Adrenal gland (tissue), 12 donors: ENCODE measurements around the gene TTC21B. TPM values are rescaled to one million over a fixed set of nuclear protein-coding genes. Genes with fewer than 3 reads are reported as not detected.

Experiments used
- DNase-seq, 7 donors: peaks; one replicate each; pipeline ENCODE4 v3.0.0-alpha.2; 2019 to 2020
- H3K27ac ChIP-seq, 5 donors: fragments of 200-600 bp; sonication (generic) in 4 of 5; 1 replicate in 3 of 5; 2 replicates in 2 of 5; pipeline versions ENCODE4 v1.5.1 to v1.8.0; 2016 to 2020; ENCODE audit warnings: mild to moderate bottlenecking in 1 of 5
- H3K27me3 ChIP-seq: fragments of 200-600 bp; 2 replicates; pipeline ENCODE4 v1.8.0; 2021
- H3K36me3 ChIP-seq, 2 donors: fragments of 200-600 bp; replicated peaks in 1 of 2; 1 replicate in 1 of 2; 2 replicates in 1 of 2; pipeline versions ENCODE4 v1.5.1 to v1.8.0; 2018 to 2022
- H3K4me1 ChIP-seq, 2 donors: fragments of 200-600 bp; replicated peaks in 1 of 2; 1 replicate in 1 of 2; 2 replicates in 1 of 2; pipeline versions ENCODE4 v1.5.1 to v1.8.0; 2018 to 2021
- H3K4me3 ChIP-seq, 4 donors: fragments of 200-600 bp; sonication (generic) in 3 of 4; one replicate each; pipeline ENCODE4 v1.5.1; 2016 to 2018
- H3K9me3 ChIP-seq, 3 donors: fragments of 200-600 bp; sonication (generic) in 1 of 3; replicated peaks in 1 of 3; 1 replicate in 2 of 3; 2 replicates in 1 of 3; pipeline versions ENCODE4 v1.5.1 to v1.8.0; 2016 to 2021
- POLR2A ChIP-seq, 2 donors: fragments of 450-650 bp; IDR thresholded peaks; one replicate each; pipeline ENCODE4 v1.6.1; 2017; ENCODE audit warnings: antibody characterized with exemption in 2 of 2, mild to moderate bottlenecking in 2 of 2, moderate library complexity in 1 of 2
- WGBS, 4 donors: extraction: QIAGEN DNeasy Blood & Tissue Kit in 2 of 4; methylation state at CpG; one replicate each; pipeline versions ENCODE4 v1.1.5 to v1.1.7; 2013 to 2017; 5-methylcytosine and 5-hydroxymethylcytosine counted together
- intact Hi-C, 2 donors: fragments of 100-400 bp; cut with DNase I; formaldehyde crosslinking; loops; one replicate each; pipeline versions ENCODE4 v1.14.1 to v1.15.0; 2022 to 2023
- polyA plus RNA-seq, 3 donors: library from polyadenylated mRNA; stranded (reverse); fragments of 200-250 nt in 2 of 3; fragments of 350-450 nt in 1 of 3; fragmentation: Illumina TruSeq in 1 of 3; extraction: RNeasy Lipid Tissue Mini Kit (QIAGEN cat#74804) in 1 of 3; gene quantifications; one replicate each; pipeline ENCODE4 v1.2.3, GENCODE V29; 2013 to 2014
- total RNA-seq, 9 donors: library from RNA; depleted of rRNA in 4 of 9; stranded (reverse); fragments of >200 nt in 4 of 9; fragments of 120-200 nt in 1 of 9; fragmentation: NEBNext Ultra II Directional in 1 of 9; extraction: Animal tissue kit (Norgen Biotek cat#: 25700) in 1 of 9; gene quantifications; one replicate each; pipeline versions ENCODE4 v1.1.0 to v1.2.4, GENCODE V29; 2013 to 2023
- TF ChIP-seq, protein P1 (sequence below), 6 experiments: fragments of 450-650 bp in 4 of 6; fragments of 200-600 bp in 2 of 6; sonication (generic) in 1 of 6; IDR thresholded peaks; 1 replicate in 5 of 6; 2 replicates in 1 of 6; pipeline versions ENCODE4 v1.5.1 to v1.8.0; 2016 to 2021; ENCODE audit warnings: antibody characterized with exemption in 6 of 6, mild to moderate bottlenecking in 2 of 6, moderate library complexity in 1 of 6
- donor health status: healthy with polysubstance abuse.
- donor health status: Bipolar disorder and iron deficiency.
- donor health status: DM: yes; HTN: yes; CAD: no.
- donor health status: DM: no; HTN: no; CAD: no.
- donor health status: DM: no; HTN: no; CAD: no.
- donor health status: DM: yes; HTN: yes; CAD: no.

Gene TTC21B
- total and polyA plus RNA-seq, 12 donors, result 4.8 to 28.5 (median 10.0) TPM

DNA sequence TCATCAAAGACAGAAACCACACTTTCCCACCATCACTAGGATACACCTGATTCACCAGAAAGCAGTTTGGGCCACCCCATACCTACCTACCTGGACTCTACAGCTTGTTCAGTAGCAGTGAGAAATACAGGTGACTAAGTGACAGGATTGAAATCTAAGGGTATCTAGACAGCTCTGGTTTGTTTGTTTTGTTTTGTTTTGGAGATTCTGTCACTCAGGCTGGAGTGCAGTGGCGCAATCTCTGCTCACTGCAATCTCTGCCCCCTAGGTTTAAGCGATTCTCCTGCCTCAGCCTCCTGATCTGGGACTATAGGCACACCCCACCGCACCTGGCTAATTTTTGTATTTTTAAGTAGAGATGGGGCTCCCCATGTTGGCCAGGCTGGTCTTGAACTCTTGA lies 3.1 kb downstream of the TTC21B start:
- intact Hi-C loops, result loop anchor here in 1 of 2 donors (5.0 kb wide), 1 partner anchor 177 kb away; the partner anchor contains the start of gene SCN1A
- H3K4me1 ChIP-seq, result peaks cover 0 to 19% of the 10 kb centered on the region in 2 donors
- no peak for TF ChIP-seq POLR2A (IDR thresholded peaks at IDR 0.05)
- TF ChIP-seq, protein P1, sequence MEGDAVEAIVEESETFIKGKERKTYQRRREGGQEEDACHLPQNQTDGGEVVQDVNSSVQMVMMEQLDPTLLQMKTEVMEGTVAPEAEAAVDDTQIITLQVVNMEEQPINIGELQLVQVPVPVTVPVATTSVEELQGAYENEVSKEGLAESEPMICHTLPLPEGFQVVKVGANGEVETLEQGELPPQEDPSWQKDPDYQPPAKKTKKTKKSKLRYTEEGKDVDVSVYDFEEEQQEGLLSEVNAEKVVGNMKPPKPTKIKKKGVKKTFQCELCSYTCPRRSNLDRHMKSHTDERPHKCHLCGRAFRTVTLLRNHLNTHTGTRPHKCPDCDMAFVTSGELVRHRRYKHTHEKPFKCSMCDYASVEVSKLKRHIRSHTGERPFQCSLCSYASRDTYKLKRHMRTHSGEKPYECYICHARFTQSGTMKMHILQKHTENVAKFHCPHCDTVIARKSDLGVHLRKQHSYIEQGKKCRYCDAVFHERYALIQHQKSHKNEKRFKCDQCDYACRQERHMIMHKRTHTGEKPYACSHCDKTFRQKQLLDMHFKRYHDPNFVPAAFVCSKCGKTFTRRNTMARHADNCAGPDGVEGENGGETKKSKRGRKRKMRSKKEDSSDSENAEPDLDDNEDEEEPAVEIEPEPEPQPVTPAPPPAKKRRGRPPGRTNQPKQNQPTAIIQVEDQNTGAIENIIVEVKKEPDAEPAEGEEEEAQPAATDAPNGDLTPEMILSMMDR (IDR thresholded peaks at IDR 0.05), result no peak
- WGBS, 4 donors, result 86 to 98% (median 94%) methylated on average over 3 of the region's 3 CpGs
- H3K27ac ChIP-seq, result no peak overlapping the region
- H3K9me3 ChIP-seq, result no peaks in the 10 kb centered on the region
- H3K4me3 ChIP-seq, result no peak overlapping the region
- H3K36me3 ChIP-seq, result no peaks in the 10 kb centered on the region
- H3K27me3 ChIP-seq, result no peaks in the 10 kb centered on the region
- no peak for DNase-seq

DNA sequence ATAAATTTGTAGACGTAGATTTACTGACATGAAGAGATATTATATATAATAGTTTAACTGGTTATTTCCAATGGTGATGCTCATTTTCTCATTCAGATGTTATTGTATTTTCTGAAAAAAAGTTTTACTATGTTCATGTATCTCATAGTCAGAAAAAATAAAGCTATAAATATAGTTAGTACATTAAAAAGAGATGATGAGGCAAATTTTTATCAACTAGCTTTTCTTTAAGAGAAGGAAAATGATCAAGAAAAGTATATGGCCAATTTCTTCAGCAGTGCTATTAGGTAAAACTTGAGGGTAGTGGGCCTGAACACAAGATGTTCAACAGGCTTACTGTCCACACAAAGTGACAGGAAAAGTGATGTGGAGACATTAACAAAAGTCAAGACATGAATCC lies 11.7 kb downstream of the TTC21B start:
- no peak overlapping the region for H3K4me3 ChIP-seq
- intact Hi-C loops, result no loop called here
- H3K9me3 ChIP-seq, result no peaks in the 10 kb centered on the region
- no peaks in the 10 kb centered on the region for H3K27me3 ChIP-seq
- WGBS, 4 donors, result 95 to 99% (median 96%) methylated on average over 1 of the region's 1 CpG
- H3K27ac ChIP-seq, result no peak overlapping the region
- peaks cover 0 to 25% of the 10 kb centered on the region in 2 donors for H3K36me3 ChIP-seq
- no peaks in the 10 kb centered on the region for H3K4me1 ChIP-seq
- DNase-seq, result no peak
- no peak for TF ChIP-seq POLR2A (IDR thresholded peaks at IDR 0.05)
- TF ChIP-seq, protein P1 (IDR thresholded peaks at IDR 0.05), result no peak

DNA sequence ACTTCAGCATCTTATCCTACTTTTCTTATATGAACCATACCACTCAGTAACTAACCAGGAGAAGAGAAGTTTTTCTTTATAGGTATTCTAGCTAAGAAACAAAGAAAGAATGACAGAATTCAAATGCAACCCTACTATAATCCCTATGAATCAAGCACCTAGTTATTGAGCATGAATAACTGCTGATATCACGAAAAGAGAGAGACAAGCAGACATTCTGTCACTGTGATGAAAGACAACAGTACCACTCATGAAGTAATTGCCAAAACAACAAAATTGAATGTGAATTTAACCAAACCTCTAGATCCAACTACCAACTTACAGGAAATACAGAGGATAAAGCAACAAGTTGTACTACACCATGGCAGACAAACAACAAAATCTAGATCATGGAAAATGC lies 15.3 kb downstream of the TTC21B start:
- Histone ChIP-seq H3K27me3 (no peaks in the 10 kb centered on the region), H3K27ac (no peak overlapping the region), H3K4me3 (no peak overlapping the region), H3K36me3 (peaks cover 0 to 25% of the 10 kb centered on the region in 2 donors), H3K4me1 (no peaks in the 10 kb centered on the region), H3K9me3 (no peaks in the 10 kb centered on the region)
- no peak for DNase-seq
- intact Hi-C loops, result no loop called here
- 75 to 88% (median 83%) methylated on average over 1 of the region's 1 CpG for WGBS, 4 donors
- TF ChIP-seq, protein P1 (IDR thresholded peaks at IDR 0.05), result no peak
- TF ChIP-seq POLR2A (IDR thresholded peaks at IDR 0.05), result no peak

DNA sequence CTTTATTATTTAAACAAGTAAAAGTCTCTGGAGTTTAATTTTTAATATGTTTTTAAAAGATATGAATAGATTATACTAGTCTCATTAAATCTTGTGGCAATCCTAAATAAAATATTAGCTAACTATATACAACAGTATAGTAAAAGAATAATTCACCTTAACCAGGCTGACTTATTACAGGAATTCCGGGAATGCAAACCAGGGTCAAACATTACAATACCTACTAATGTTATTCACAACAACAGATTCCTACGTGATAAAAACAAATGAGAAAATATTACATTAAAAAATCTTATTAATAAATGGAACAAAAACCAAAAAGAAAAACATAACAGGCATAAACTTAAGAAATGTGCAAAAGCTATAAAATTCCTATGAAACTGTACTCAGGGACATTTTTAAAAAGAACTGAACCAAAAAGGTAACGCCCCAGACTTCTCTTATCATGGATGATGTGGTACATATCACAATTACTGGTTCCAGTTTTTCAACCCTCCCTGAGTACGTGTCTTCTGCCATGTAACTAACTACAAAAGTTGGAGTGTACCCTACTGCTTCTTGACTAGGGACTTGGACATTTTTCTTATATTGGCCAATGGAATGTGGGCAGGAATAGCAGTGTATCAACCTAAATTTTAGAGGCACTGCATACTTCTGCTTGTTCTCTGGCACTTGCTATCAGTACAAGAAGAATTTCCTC lies 20.2 kb downstream of the TTC21B start:
- no peak overlapping the region for H3K27ac ChIP-seq
- H3K9me3 ChIP-seq, result no peaks in the 10 kb centered on the region
- intact Hi-C loops, result no loop called here
- no peaks in the 10 kb centered on the region for H3K27me3 ChIP-seq
- H3K4me3 ChIP-seq, result no peak overlapping the region
- 92 to 99% (median 94%) methylated on average over 4 of the region's 4 CpGs for WGBS, 4 donors
- peaks cover 0 to 28% of the 10 kb centered on the region in 2 donors for H3K36me3 ChIP-seq
- TF ChIP-seq, protein P1 (IDR thresholded peaks at IDR 0.05), result no peak
- no peak for TF ChIP-seq POLR2A (IDR thresholded peaks at IDR 0.05)
- no peak for DNase-seq
- H3K4me1 ChIP-seq, result no peaks in the 10 kb centered on the region
